Activated CD8-positive, alpha-beta memory T cell treated with anti-CD3 and anti-CD28 coated beads, Interleukin-2, amount 50 U/mL, for 1 hour (primary cell): ENCODE results near the gene PLAAT1.

Experiments
- DNase-seq: peaks from one replicate; pipeline ENCODE4 v3.0.0-alpha.2; 2020; ENCODE audit errors: extremely low read depth

PLAAT1 gene

GRCh38 chr3:193253986-193254660 lies 13.1 kb downstream of the PLAAT1 start:
- no peak for DNase-seq

- DNase-seq, result no peak
Observed at GRCh38 chr3:193261970-193262369, 20.9 kb downstream of the PLAAT1 start.

GRCh38 chr3:193262707-193263106 lies 21.7 kb downstream of the PLAAT1 start:
- DNase-seq, result no peak

GRCh38 chr3:193269343-193270028 lies 28.5 kb downstream of the PLAAT1 start:
- no peak for DNase-seq

GRCh38 chr3:193270451-193270850 lies 29.4 kb downstream of the PLAAT1 start:
- DNase-seq, result no peak

- no peak for DNase-seq
Observed at GRCh38 chr3:193271101-193271840, 30.2 kb downstream of the PLAAT1 start.

GRCh38 chr3:193292386-193292785 lies 51.4 kb downstream of the PLAAT1 start:
- no peak for DNase-seq

GRCh38 chr3:193295985-193296384 lies 55.0 kb downstream of the PLAAT1 start:
- DNase-seq, result no peak

- DNase-seq, result no peak
Observed at GRCh38 chr3:193297421-193297820, 56.4 kb downstream of the PLAAT1 start.

GRCh38 chr3:193301433-193301832 lies 60.4 kb downstream of the PLAAT1 start:
- DNase-seq, result no peak

GRCh38 chr3:193305356-193305755 lies 64.3 kb downstream of the PLAAT1 start:
- no peak for DNase-seq

GRCh38 chr3:193310914-193311723 lies 70.1 kb downstream of the PLAAT1 start:
- no peak for DNase-seq

- no peak for DNase-seq
Observed at GRCh38 chr3:193313061-193313958, 72.3 kb downstream of the PLAAT1 start.

GRCh38 chr3:193314161-193314560 lies 73.1 kb downstream of the PLAAT1 start:
- no peak for DNase-seq

- DNase-seq, result no peak
Observed at GRCh38 chr3:193317682-193318300, 76.8 kb downstream of the PLAAT1 start.
